ENCODE results near the gene UBAC2.

Gene UBAC2

DNA sequence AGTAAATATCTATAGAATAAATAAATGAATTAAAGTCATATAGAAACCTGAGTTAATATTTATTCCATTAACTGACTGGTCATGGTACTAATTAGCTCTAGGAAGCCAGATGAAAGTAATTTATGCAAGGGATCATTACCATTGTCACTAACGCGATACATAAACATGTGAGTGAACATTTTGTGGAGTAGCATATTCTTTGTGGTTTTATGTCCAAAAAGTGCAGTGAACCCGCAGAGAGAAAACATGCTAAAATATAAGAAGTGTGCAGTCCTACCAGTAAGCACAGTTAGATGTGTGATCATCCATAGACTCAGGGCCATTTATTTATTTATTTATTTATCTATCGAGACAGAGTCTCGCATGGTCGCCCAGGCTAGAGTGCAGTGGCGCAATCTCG is 104.9 kb downstream of the UBAC2 start:
- POLR2A ChIA-PET: no interaction called here
- H3K4me3 ChIP-seq (ENCODE audit: low read depth, low read length): no peak overlapping the region
- no peak for DNase-seq (ENCODE audit: low read depth, low spot score)
- TF ChIP-seq CTCF (IDR thresholded peaks at IDR 0.05; ENCODE audit: insufficient read depth, low read length, missing control alignments): no peak
- CTCF ChIA-PET: interaction anchor here (1.7 to 13.9 kb wide), 2 partner anchors 36 to 131 kb away, joined by 3 to 93 read pairs; no protein-coding TSS in a partner anchor

GRCh38 chr13:99307247-99307646 is 106.6 kb downstream of the UBAC2 start, which contains the start of gene GPR183:
Gene GPR183, minus strand, starts transcription at chr13:99307399. Its CDS starts 11,254 bp downstream, at chr13:99296145.
- ChIA-PET CTCF (interaction anchor here (1.0 to 13.9 kb wide), 3 partner anchors 17 to 131 kb away, joined by 3 to 93 read pairs (median 4); no protein-coding TSS in a partner anchor), POLR2A (interaction anchor here (0.6 kb wide), 1 partner anchor 76 kb away, joined by 3 read pairs; no protein-coding TSS in a partner anchor)
- H3K4me3 ChIP-seq (ENCODE audit: low read depth, low read length): no peak within 1 kb of the TSS; the same call in 1 of the 2 replicates
- DNase-seq (ENCODE audit: low read depth, low spot score): no peak
- no peak for TF ChIP-seq CTCF (IDR thresholded peaks at IDR 0.05; ENCODE audit: insufficient read depth, low read length, missing control alignments)

GRCh38 chr13:99307648-99308339 is 107.1 kb downstream of the UBAC2 start:
- peak; percentile 53 for DNase-seq (ENCODE audit: low read depth, low spot score)
- TF ChIP-seq CTCF (IDR thresholded peaks at IDR 0.05; ENCODE audit: insufficient read depth, low read length, missing control alignments): no peak
- no peak overlapping the region; the same call in 1 of the 2 replicates for H3K4me3 ChIP-seq (ENCODE audit: low read depth, low read length)
- CTCF ChIA-PET: interaction anchor here (1.0 to 13.9 kb wide), 8 partner anchors 10 to 132 kb away, joined by 3 to 93 read pairs (median 4); no protein-coding TSS in a partner anchor
- POLR2A ChIA-PET: no interaction called here

DNA sequence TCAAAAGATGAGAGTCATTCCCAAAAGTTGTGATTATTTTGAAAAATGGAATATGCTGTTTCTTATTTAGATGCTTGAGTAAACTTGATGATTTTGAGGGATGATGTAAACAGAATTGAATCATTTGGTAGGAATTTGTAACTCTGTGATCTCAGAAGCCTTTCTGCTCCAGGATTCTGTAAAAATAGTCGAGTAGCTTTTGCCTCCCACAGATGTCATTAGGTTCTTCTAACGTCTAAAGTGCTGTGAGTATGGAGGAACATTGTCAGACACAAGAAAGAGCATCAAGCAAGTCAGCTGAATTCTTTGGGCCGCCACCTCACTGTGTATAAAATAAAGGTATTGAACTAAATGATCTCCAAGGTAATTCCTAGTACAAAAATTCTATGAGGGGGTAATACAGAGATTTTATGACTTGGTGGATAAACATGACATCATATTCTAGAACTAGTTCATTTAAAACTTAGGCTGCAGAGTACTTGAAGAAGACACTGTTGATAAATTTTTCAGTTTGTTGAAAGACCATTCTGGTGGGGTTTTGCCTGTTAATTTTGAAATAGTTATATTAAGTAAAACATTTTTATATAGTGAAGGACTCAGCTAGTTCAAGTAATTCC is 107.9 kb downstream of the UBAC2 start:
- H3K4me3 ChIP-seq (ENCODE audit: low read depth, low read length): no peak overlapping the region
- no peak for TF ChIP-seq CTCF (IDR thresholded peaks at IDR 0.05; ENCODE audit: insufficient read depth, low read length, missing control alignments)
- POLR2A ChIA-PET: no interaction called here
- CTCF ChIA-PET: interaction anchor here (1.0 to 13.9 kb wide), 7 partner anchors 11 to 132 kb away, joined by 3 to 93 read pairs (median 4); no protein-coding TSS in a partner anchor
- no peak for DNase-seq (ENCODE audit: low read depth, low spot score)

DNA sequence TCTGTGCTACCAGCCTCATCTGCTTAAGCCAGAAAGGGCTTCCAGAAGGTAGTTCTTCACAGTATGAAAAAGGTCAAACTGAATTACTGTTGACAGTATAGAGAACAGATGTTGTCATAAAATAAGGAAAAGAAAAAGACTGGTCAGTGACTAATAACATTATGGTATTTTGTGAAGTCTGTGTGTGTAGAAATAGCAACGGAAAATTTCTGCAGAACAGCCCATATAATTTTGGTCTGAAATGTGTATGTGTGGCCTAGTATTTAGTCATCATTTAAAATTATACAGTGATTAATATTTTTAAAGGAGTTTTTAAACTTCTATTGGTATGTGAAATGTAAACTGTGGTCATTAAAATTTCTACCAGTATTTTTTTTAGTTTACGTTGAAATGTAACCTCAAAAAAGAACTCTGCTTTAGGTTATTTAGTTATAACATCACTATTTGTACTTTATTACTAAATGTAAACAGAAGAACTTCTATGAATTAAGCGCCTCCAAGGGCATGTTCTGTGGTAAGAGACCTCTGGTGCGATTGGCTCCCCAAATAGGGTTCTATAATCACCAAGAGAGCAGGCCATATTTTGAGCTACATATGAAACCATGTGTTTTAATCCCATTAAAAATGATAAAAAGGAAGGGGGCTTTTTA is 109.9 kb downstream of the UBAC2 start:
- CTCF ChIA-PET: interaction anchor here (0.6 to 2.4 kb wide), 2 partner anchors 44 to 126 kb away, joined by 3 to 11 read pairs; no protein-coding TSS in a partner anchor
- POLR2A ChIA-PET: no interaction called here
- no peak for TF ChIP-seq CTCF (IDR thresholded peaks at IDR 0.05; ENCODE audit: insufficient read depth, low read length, missing control alignments)

More for the DNA sequence above, 109.9 kb downstream of the UBAC2 start:
- peak; percentile 70 for DNase-seq (ENCODE audit: low read depth, low spot score)
- no peak overlapping the region for H3K4me3 ChIP-seq (ENCODE audit: low read depth, low read length)

All from AG04449 (cell line).